ENCODE measurements around the gene ATG16L2.

Gene ATG16L2, protein sequence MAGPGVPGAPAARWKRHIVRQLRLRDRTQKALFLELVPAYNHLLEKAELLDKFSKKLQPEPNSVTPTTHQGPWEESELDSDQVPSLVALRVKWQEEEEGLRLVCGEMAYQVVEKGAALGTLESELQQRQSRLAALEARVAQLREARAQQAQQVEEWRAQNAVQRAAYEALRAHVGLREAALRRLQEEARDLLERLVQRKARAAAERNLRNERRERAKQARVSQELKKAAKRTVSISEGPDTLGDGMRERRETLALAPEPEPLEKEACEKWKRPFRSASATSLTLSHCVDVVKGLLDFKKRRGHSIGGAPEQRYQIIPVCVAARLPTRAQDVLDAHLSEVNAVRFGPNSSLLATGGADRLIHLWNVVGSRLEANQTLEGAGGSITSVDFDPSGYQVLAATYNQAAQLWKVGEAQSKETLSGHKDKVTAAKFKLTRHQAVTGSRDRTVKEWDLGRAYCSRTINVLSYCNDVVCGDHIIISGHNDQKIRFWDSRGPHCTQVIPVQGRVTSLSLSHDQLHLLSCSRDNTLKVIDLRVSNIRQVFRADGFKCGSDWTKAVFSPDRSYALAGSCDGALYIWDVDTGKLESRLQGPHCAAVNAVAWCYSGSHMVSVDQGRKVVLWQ

DNA sequence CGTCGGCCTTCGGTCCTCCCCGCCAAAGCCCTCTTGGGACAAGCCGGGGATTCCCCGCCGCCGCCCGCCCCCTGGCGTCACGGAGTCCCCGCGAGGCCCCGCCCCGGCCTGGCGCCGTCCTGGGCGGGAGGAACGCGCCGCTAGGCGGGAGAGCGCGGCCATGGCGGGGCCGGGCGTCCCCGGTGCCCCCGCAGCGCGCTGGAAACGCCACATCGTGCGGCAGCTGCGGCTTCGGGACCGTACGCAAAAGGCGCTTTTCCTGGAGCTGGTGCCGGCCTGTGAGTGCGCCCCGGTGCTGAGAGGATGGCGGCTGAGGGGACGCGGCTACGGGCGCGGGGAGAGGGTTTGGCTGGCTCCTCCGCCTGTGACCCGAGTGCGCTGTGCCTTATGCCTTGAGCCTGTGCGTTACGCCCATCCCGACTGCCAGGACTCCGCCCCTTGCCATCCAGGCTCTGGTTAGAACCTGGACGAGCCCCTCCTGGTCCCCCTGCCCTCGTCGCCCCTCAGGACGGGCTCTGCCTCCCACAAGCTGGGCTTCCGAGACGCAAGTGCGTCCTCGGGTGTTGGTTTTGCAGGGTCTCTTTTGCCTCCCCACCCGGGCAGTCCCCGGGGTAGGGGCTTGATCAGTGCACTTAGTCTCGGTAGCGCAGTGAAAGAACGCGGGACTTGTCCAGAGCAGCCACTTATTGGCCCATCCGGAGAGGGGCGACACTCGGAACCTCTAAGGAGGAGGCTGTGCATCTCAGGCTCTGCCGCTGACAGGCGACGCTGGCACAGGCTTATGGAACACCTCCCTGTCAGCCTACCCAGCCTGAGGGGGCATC, at the start of gene ATG16L2:
Gene ATG16L2, plus strand, starts transcription at position 126 of the 824 bp plus-strand sequence. Its CDS starts 35 bp downstream, at position 161.
- Mint-ChIP-seq H3K4me1 (ENCODE audit: low read depth) (peaks cover 41% of the 10 kb centered on the region), H3K9me3 (no peaks in the 10 kb centered on the region), H3K27me3 (ENCODE audit: low read depth) (no peaks in the 10 kb centered on the region), H3K4me3 (peak within 1 kb of the TSS; percentile 100), H3K27ac (peak within 1 kb of the TSS; percentile 99), H3K36me3 (ENCODE audit: low read depth) (peaks cover 59% of the 10 kb centered on the region)
- DNase-seq (ENCODE audit: low spot score), result peak; percentile 91

DNA sequence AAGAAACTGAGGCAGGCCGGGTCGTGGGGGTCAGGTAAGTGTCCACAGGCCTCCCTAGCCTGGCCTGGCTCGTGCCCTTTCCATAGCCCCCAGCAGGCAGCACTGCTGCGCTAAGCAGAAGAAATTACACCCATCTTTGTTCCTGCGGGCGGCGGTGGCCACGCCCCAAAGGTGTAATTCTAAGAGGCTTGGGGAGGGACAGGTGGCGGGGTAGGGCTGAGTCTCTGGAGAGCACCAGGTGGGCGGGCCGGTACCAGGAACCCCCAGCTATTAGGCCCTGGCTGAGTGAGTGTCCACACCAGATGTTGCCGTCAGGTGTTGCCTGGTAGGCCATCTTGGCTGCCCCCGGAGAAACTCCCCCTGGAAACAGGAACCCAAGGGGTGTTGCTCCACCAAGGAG, 49.7 kb upstream of the ATG16L2 start:
- Mint-ChIP-seq H3K9me3 (no peaks in the 10 kb centered on the region), H3K4me1 (ENCODE audit: low read depth) (peaks cover 11% of the 10 kb centered on the region), H3K4me3 (no peak overlapping the region), H3K27me3 (ENCODE audit: low read depth) (peaks cover 2% of the 10 kb centered on the region), H3K36me3 (ENCODE audit: low read depth) (no peaks in the 10 kb centered on the region), H3K27ac (no peak overlapping the region)
- DNase-seq (ENCODE audit: low spot score), result no peak

DNA sequence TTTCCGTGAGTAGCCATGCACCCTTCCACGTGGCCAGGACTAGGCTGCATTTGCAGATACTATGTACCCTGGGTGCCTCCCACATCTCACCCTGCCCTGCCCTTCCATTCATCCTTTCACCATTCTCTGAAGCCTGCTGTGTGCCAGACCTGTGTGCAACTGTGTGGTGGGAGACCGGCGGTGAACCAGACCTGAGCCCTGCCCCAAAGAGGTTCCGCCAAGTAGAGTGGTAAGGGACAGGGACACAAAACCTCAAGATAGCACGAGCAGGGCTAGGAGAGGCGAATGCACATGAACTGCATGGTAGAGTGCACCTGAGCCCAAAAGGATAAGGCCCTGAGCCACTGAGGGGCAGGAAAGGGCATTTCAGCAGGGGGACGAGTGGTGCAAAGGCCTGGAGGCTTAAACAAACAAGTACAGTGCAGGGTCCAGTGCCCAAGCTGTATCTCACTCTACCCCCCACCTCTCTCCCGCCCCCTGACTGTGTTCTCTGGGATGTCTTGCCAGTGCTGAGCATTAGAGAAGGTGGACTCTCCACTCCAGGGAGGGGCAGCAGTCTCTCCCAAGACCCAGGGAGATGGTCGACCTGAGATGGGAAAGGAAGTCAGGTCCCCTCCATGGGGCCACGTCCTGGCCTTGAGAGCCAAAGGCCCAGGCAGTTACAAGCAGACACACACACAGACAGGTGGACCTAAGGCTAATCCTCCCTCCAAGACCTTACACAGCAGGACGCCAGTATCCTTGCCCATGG, 47.9 kb upstream of the ATG16L2 start:
- Mint-ChIP-seq H3K9me3 (no peaks in the 10 kb centered on the region), H3K36me3 (ENCODE audit: low read depth) (no peaks in the 10 kb centered on the region), H3K4me1 (ENCODE audit: low read depth) (peaks cover 10% of the 10 kb centered on the region), H3K4me3 (no peak overlapping the region), H3K27ac (no peak overlapping the region), H3K27me3 (ENCODE audit: low read depth) (peaks cover 2% of the 10 kb centered on the region)
- no peak for DNase-seq (ENCODE audit: low spot score)

DNA sequence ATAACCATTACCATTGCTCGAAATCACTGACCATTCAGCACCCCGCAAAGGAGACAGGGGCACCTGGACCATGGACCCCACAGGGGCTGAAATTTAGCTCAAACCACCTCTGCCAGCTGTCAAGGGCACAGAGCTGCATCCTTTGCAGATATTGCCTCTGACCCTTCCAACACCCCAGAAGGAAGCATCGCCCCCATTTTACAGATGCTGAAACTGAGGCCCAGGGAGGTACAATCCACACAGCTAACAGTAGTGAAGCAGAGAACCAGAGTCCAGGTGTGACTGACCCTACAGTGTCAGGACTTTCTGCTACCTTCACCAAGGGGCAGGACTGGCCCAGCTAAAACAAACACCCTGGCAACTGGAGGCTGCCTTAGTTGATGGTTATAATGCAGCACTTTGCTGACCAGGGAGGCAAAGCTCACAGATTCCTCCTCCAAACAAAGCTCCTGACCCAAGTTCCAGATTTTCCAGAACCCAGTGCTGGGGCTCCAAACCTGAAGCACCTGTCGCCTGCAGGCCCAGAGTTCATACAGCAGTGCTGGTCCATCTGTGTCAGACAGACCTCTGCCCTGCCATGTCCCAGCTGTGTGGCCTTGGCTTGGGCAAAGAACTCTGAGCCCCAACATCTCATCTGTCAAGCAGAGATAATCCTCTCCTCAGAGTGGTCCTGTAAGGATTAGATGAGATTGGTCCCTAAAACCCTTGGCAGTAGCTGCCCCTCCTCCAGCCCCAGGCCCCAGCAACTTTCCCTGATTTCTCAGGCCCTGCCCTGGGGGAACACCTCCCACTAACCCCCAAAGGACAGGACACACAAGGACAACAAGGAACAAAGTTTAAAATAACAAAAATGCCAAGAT, 46.8 kb upstream of the ATG16L2 start:
- peaks cover 9% of the 10 kb centered on the region for H3K4me1 Mint-ChIP-seq (ENCODE audit: low read depth)
- DNase-seq (ENCODE audit: low spot score), result no peak
- H3K27ac Mint-ChIP-seq, result no peak overlapping the region
- no peaks in the 10 kb centered on the region for H3K36me3 Mint-ChIP-seq (ENCODE audit: low read depth)
- peaks cover 2% of the 10 kb centered on the region for H3K27me3 Mint-ChIP-seq (ENCODE audit: low read depth)
- H3K9me3 Mint-ChIP-seq, result no peaks in the 10 kb centered on the region
- H3K4me3 Mint-ChIP-seq, result no peak overlapping the region

DNA sequence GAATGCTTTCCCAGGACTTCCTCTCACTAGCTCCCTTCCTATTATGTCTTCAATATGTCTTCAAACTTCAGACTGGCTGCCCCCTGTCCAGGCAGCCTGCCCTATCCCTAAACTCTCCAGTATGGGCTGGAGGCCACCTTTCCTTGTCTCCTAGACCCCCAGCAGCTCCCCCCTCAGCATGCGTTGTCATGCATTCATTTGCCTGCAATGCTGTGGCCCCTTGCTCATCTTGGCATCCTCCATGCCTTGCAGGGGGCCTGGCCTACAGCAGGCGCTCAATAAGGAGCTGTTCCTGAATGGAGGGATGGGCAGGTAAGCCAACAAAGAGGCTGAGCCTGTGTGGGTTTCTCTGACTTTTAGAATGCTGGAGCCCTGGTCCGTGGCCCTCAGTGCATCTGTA, 45.6 kb upstream of the ATG16L2 start:
- Mint-ChIP-seq H3K4me3 (no peak overlapping the region), H3K36me3 (ENCODE audit: low read depth) (no peaks in the 10 kb centered on the region), H3K4me1 (ENCODE audit: low read depth) (no peaks in the 10 kb centered on the region), H3K27me3 (ENCODE audit: low read depth) (peaks cover 2% of the 10 kb centered on the region), H3K27ac (no peak overlapping the region), H3K9me3 (no peaks in the 10 kb centered on the region)
- DNase-seq (ENCODE audit: low spot score), result no peak

DNA sequence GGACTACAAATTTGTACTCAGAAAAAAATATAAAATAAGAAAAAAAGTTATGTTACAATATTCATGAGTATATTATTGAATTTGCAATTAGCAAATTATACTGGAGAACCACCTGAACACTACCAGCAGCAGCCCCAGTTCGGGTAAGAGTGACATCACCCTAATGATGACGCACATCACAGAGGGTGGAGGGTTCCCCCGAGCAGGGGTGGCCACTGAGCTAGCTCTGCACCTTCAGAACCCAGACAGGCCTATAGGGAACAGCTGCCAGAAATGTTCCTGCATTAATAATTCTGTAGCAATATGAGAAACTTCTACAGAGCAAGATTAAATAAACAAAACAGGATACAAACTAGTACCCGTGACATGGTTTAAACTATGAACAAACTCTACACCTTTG, 44.5 kb upstream of the ATG16L2 start:
- Mint-ChIP-seq H3K9me3 (no peaks in the 10 kb centered on the region), H3K4me1 (ENCODE audit: low read depth) (no peaks in the 10 kb centered on the region), H3K36me3 (ENCODE audit: low read depth) (no peaks in the 10 kb centered on the region), H3K27me3 (ENCODE audit: low read depth) (peaks cover 2% of the 10 kb centered on the region), H3K4me3 (no peak overlapping the region), H3K27ac (no peak overlapping the region)
- DNase-seq (ENCODE audit: low spot score), result no peak

DNA sequence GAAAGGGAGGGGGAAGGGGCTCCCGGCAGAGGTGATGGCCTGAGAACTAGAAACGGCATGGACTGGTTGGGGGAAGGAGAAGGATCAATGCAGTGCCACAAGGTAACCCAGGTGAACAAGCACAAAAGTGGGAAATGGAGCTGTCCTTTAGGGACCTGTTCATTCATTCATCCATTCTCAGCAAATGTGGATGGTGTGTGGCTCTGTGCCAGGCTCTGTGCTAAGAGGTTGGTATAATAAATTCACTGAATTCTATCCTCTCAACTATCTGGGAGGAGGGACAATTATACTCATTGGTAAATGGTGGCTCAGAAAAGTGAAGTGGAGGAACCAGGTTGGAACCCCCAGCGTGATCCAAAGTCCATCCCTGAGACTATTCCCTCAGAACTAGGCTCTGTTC, 43.4 kb upstream of the ATG16L2 start:
- Mint-ChIP-seq H3K27me3 (ENCODE audit: low read depth) (peaks cover 2% of the 10 kb centered on the region), H3K4me3 (no peak overlapping the region), H3K27ac (no peak overlapping the region), H3K4me1 (ENCODE audit: low read depth) (no peaks in the 10 kb centered on the region), H3K9me3 (no peaks in the 10 kb centered on the region), H3K36me3 (ENCODE audit: low read depth) (no peaks in the 10 kb centered on the region)
- DNase-seq (ENCODE audit: low spot score), result no peak

DNA sequence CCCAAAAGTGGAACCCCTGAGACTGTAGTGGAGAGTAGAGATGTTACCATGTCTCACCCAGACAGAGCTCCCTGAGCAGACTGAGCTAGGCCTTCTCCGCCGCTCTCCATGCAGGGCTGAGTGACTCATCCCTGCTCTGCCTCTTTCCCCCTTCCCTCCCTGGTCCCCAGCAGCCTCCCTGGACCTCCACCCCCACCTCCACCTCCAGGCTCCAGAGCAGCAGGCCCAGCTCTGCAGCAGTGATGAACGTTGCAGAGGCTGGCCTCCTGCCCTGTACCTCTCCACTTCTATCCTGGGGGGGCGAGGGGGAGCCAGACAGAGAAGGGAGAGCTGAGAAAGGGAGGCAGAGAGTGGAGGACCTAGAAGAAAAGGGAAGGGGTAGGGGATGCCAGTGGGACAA, 42.7 kb upstream of the ATG16L2 start:
- H3K27ac Mint-ChIP-seq, result no peak overlapping the region
- peaks cover 2% of the 10 kb centered on the region for H3K27me3 Mint-ChIP-seq (ENCODE audit: low read depth)
- H3K4me1 Mint-ChIP-seq (ENCODE audit: low read depth), result peaks cover under 1% of the 10 kb centered on the region
- no peak overlapping the region for H3K4me3 Mint-ChIP-seq
- no peaks in the 10 kb centered on the region for H3K36me3 Mint-ChIP-seq (ENCODE audit: low read depth)
- H3K9me3 Mint-ChIP-seq, result no peaks in the 10 kb centered on the region
- no peak for DNase-seq (ENCODE audit: low spot score)

DNA sequence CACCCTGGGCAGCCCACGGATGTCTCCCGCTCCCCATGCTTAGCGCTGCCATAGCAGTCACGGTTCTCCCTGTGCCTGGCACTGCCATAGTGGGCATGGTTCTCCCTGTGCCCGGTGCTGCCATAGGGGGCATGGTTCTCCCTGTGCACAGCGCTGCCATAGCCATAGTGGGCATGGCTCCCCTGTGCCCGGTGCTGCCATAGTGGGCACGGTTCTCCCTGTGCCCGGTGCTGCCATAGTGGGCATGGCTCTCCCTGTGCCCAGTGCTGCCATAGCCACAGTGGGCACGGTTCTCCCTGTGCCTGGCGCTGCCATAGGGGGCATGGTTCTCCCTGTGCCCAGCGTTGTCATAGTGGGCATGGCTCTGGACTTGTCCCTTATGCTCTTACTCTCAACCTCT, 42.2 kb upstream of the ATG16L2 start:
- no peak overlapping the region for H3K4me3 Mint-ChIP-seq
- no peaks in the 10 kb centered on the region for H3K9me3 Mint-ChIP-seq
- H3K36me3 Mint-ChIP-seq (ENCODE audit: low read depth), result no peaks in the 10 kb centered on the region
- no peak for DNase-seq (ENCODE audit: low spot score)
- peaks cover 3% of the 10 kb centered on the region for H3K4me1 Mint-ChIP-seq (ENCODE audit: low read depth)
- H3K27ac Mint-ChIP-seq, result no peak overlapping the region
- H3K27me3 Mint-ChIP-seq (ENCODE audit: low read depth), result peaks cover 2% of the 10 kb centered on the region

DNA sequence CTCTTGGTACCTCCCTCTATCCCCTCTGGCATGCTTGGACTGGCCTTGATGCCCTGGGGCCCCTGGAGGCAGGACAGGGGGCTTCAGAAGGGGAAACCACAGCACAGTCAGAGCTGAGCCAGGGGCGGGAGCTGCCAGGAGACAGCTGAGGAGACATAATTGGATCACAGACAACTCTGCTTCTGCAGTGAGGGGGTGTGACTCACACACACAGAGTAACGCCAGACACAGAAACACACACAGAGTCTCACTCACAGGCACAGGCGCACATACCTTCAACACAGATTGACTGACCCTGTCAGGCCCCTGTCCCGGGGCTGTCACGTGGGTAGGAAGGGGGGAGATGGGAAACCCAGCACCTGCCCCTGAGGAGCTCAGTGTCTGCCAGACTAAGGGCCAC, 40.9 kb upstream of the ATG16L2 start:
- Mint-ChIP-seq H3K4me3 (no peak overlapping the region), H3K27ac (no peak overlapping the region), H3K36me3 (ENCODE audit: low read depth) (no peaks in the 10 kb centered on the region), H3K4me1 (ENCODE audit: low read depth) (peaks cover 3% of the 10 kb centered on the region), H3K9me3 (no peaks in the 10 kb centered on the region), H3K27me3 (ENCODE audit: low read depth) (peaks cover 2% of the 10 kb centered on the region)
- no peak for DNase-seq (ENCODE audit: low spot score)

DNA sequence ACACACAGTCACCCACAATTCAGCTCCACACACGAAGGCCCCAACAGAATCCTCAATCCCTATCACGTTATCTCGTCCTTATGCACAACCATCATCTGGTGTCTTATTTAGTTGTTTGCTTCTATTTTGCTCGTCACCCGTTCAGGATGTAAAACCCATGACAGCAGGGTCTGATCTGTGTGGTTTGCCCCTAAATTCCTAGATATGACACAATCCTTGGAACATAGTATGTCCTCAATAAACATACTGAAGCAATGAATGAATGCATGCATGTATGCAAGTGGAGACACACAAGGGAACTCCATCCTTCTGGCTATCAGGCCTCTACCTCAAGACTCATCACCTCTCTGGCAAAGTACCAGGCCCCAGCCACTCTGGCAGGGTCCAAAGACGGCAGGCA, 40.5 kb upstream of the ATG16L2 start:
- Mint-ChIP-seq H3K4me1 (ENCODE audit: low read depth) (peaks cover 3% of the 10 kb centered on the region), H3K9me3 (no peaks in the 10 kb centered on the region), H3K4me3 (no peak overlapping the region), H3K27me3 (ENCODE audit: low read depth) (peaks cover 2% of the 10 kb centered on the region), H3K27ac (no peak overlapping the region), H3K36me3 (ENCODE audit: low read depth) (no peaks in the 10 kb centered on the region)
- DNase-seq (ENCODE audit: low spot score), result no peak

DNA sequence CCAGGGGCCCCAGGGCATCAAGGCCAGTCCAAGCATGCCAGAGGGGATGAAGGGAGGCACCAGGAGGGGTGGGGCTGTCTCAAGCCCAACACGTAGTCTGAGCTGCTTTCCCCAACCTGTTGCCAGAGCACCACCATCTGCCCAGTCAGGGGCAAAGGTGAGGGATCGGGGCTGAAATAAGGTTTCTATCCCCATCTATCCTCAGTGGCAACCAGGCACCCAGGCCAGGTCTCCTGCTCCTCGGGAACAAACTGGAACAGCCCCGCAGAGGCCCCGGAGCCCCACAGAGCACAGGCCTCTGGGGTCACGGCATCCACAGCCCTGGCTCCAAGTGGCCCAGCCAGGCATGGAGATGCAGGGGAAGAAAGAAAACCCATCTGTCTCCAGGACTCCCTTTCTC, 39.7 kb upstream of the ATG16L2 start:
- Mint-ChIP-seq H3K4me1 (ENCODE audit: low read depth) (peaks cover 3% of the 10 kb centered on the region), H3K27me3 (ENCODE audit: low read depth) (no peaks in the 10 kb centered on the region), H3K9me3 (no peaks in the 10 kb centered on the region), H3K27ac (no peak overlapping the region), H3K4me3 (no peak overlapping the region), H3K36me3 (ENCODE audit: low read depth) (no peaks in the 10 kb centered on the region)
- DNase-seq (ENCODE audit: low spot score), result no peak
